Kidney (tissue), 14 donors: ENCODE measurements around the gene SEMA6A. TPM values are rescaled to one million over a fixed set of nuclear protein-coding genes. Genes with fewer than 3 reads are reported as not detected.

ENCODE experiments used
- DNase-seq, 5 donors: peaks; one replicate each; pipeline ENCODE4 v3.0.0-alpha.2; 2013 to 2020
- FAIRE-seq: peaks from 2 replicates; lab custom pipeline; 2012; peaks lifted over from hg19 to GRCh38; lab: Jason Lieb, UNC
- H3K27ac ChIP-seq, 2 donors: one replicate each; pipeline ENCODE4 v1.7.0; 2013; ENCODE audit warnings: low read depth in 2 of 2, low read length in 2 of 2, inconsistent platforms in 1 of 2
- H3K27me3 ChIP-seq: one replicate; pipeline ENCODE4 v1.7.1; 2013; ENCODE audit warnings: low read length, inconsistent platforms; ENCODE audit not compliant: control insufficient read depth, insufficient read depth
- H3K36me3 ChIP-seq, 3 donors: one replicate each; pipeline versions ENCODE4 v1.7.0 to v1.7.1; 2013; ENCODE audit warnings: low read length in 3 of 3, control low read depth in 1 of 3, inconsistent platforms in 1 of 3; ENCODE audit not compliant: insufficient read depth in 3 of 3, control insufficient read depth in 2 of 3
- H3K4me1 ChIP-seq, 3 donors: one replicate each; pipeline versions ENCODE4 v1.7.0 to v1.7.1; 2013; ENCODE audit warnings: low read length in 3 of 3, inconsistent platforms in 1 of 3, low read depth in 1 of 3; ENCODE audit not compliant: control insufficient read depth in 2 of 3, insufficient read depth in 2 of 3
- H3K4me3 ChIP-seq, 3 donors: one replicate each; pipeline versions ENCODE4 v1.7.0 to v1.8.1; 2013; ENCODE audit warnings: low read length in 3 of 3, control low read depth in 1 of 3, inconsistent platforms in 1 of 3
- H3K9ac ChIP-seq, 3 donors: one replicate each; pipeline versions ENCODE4 v1.7.0 to v1.7.1; 2013; ENCODE audit warnings: low read length in 3 of 3, control low read depth in 1 of 3, inconsistent platforms in 1 of 3
- H3K9me3 ChIP-seq, 3 donors: one replicate each; pipeline versions ENCODE4 v1.7.0 to v1.7.1; 2013; ENCODE audit warnings: low read length in 3 of 3, control low read depth in 1 of 3, inconsistent platforms in 1 of 3; ENCODE audit not compliant: control insufficient read depth in 2 of 3, insufficient read depth in 1 of 3
- intact Hi-C: fragments of 100-400 bp; cut with DNase I; formaldehyde crosslinking; loops from one replicate; pipeline ENCODE4 v1.11.1; 2022
- polyA plus RNA-seq: library from polyadenylated mRNA; stranded (reverse); fragments of 350-450 nt; fragmentation: Illumina TruSeq; extraction: RNeasy Lipid Tissue Mini Kit (QIAGEN cat#74804); gene quantifications from one replicate; pipeline ENCODE4 v1.2.3, GENCODE V29; 2014; ENCODE audit warnings: low read depth, low replicate concordance; ENCODE audit not compliant: insufficient read depth
- total RNA-seq: library from RNA; stranded (reverse); fragmentation: NEBNext Ultra II Directional; extraction: Animal tissue kit (Norgen Biotek cat#: 25700); gene quantifications from one replicate; pipeline ENCODE4 v1.2.1, GENCODE V29; 2021
- TF ChIP-seq, protein P1 (sequence below): IDR thresholded peaks from 3 replicates; pipeline ENCODE4 v1.5.1; 2012; ENCODE audit warnings: mild to moderate bottlenecking, moderate library complexity, borderline replicate concordance; ENCODE audit not compliant: insufficient read depth; ENCODE audit errors: extremely low read depth
- donor health status: control.
- donor health status: control.
- donor health status: control.
- donor health status: control.
- donor health status: control.
- donor health status: DM: yes; HTN: yes; CAD: no.
- donor health status: Normal renal cell carcinoma (clear cell type).

Gene SEMA6A
- total and polyA plus RNA-seq, 2 donors from 2014 or later = 4.0 to 51.6 TPM

DNA sequence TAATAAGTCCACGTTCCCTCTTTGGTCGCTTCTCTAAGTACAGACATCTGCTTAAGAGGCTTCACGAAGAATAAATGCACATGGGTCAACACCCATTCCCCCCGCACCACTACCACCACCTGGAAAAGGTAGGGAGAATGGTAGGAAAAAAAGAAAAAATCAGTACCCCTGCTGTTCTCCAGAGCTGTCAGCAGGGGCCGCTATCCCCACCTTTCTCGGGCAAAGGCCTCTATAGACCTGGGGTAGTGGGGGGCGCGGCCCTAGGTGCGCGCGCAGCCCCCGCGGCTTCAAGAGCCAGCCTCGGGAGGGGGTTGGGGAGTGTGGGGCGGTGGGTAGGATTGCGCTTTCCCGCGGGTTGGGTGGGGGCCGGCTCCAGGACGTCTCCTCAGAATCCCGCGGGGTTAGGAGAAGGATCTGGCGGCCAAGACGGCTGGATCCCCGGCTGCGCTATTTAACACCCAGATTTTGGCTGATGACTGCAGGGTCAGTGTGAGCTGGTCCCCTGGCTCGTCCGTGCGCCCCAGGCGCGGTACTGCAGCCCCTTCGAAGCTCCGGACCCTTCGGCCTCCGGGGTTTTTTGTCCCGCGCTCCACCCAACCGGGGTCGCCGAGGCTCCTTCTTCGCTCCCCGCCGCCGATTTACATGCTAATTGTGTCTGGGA lies 1.6 kb upstream of the SEMA6A start:
- Histone ChIP-seq H3K27ac (peak overlapping the region in 1 of 2 donors; percentile 3), H3K9me3 (no peaks in the 10 kb centered on the region), H3K4me3 (peak overlapping the region; percentile 52 to 88 (median 74)), H3K9ac (peak overlapping the region in 2 of 3 donors; percentile 51 to 67), H3K4me1 (peaks cover 0 to 11% (median 8%) of the 10 kb centered on the region in 3 donors), H3K36me3 (no peaks in the 10 kb centered on the region), H3K27me3 (no peaks in the 10 kb centered on the region)
- TF ChIP-seq, protein P1, sequence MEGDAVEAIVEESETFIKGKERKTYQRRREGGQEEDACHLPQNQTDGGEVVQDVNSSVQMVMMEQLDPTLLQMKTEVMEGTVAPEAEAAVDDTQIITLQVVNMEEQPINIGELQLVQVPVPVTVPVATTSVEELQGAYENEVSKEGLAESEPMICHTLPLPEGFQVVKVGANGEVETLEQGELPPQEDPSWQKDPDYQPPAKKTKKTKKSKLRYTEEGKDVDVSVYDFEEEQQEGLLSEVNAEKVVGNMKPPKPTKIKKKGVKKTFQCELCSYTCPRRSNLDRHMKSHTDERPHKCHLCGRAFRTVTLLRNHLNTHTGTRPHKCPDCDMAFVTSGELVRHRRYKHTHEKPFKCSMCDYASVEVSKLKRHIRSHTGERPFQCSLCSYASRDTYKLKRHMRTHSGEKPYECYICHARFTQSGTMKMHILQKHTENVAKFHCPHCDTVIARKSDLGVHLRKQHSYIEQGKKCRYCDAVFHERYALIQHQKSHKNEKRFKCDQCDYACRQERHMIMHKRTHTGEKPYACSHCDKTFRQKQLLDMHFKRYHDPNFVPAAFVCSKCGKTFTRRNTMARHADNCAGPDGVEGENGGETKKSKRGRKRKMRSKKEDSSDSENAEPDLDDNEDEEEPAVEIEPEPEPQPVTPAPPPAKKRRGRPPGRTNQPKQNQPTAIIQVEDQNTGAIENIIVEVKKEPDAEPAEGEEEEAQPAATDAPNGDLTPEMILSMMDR = peak; percentile 77
- DNase-seq (peak; percentile 85 to 95 (median 94)), FAIRE-seq (no peak)
- intact Hi-C loops = no loop called here

DNA sequence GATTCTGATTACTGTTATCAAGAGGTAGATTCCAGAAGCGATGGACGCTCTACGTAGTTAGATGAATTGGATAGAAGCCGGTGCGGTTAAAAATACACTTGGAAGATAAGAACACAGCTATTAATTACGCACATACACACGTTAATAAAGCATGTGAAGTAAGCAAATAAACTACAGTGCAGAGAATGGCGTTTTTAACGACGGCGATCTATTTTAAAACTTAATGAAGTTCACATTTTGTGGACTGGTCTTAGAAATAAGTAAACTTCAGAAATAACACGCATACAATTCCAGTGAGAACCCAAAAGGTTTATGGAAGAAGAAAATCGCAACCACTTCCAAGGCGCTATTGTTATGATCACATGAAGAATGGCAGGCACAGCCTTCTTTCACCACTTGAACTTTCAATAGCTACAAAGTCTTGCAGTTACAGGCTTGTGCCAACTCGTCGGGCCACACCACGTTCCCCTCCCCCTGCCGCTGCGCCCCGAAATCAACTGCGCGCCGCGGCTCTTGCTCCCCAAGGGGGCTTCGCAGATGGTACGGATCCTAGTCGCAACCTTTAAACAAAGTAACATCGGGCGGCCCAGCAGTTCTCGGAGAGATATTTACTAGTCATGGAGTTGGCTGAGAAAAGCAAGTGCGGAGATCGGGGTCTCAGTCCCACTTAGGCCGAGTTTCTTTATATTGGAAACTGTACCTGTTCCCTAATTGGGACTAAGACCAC lies 866 bp upstream of the SEMA6A start:
- Histone ChIP-seq H3K36me3 (no peaks in the 10 kb centered on the region), H3K27ac (peak overlapping the region; percentile 3 to 76), H3K4me3 (peak overlapping the region; percentile 52 to 88 (median 74)), H3K9me3 (no peaks in the 10 kb centered on the region), H3K4me1 (peaks cover under 1 to 11% (median 8%) of the 10 kb centered on the region in 3 donors), H3K27me3 (no peaks in the 10 kb centered on the region), H3K9ac (peak overlapping the region; percentile 12 to 67 (median 51))
- no peak for FAIRE-seq
- TF ChIP-seq, protein P1 = no peak
- DNase-seq = peak; percentile 60 to 75 (median 70)
- intact Hi-C loops = no loop called here

- no peaks in the 10 kb centered on the region for H3K27me3 ChIP-seq
- peaks cover 2 to 11% (median 10%) of the 10 kb centered on the region in 3 donors for H3K4me1 ChIP-seq
- peak overlapping the region; percentile 49 to 78 (median 67) for H3K9ac ChIP-seq
- H3K9me3 ChIP-seq = no peaks in the 10 kb centered on the region
- no peak for FAIRE-seq
- H3K36me3 ChIP-seq = no peaks in the 10 kb centered on the region
- intact Hi-C loops = no loop called here
- H3K27ac ChIP-seq = peak overlapping the region; percentile 66 to 72
- peak overlapping the region; percentile 74 to 88 (median 84) for H3K4me3 ChIP-seq
- TF ChIP-seq, protein P1 = no peak
- peak; percentile 51 to 80 (median 64) for DNase-seq
These were observed 789 bp downstream of the SEMA6A start for GRCh38 chr5:116573702-116574366.
